GM12874 (cell line): ENCODE data around the gene PCCA.

Experiments
- CTCF ChIP-seq: IDR thresholded peaks from 2 replicates; pipeline ENCODE4 v1.5.1; 2011; ENCODE audit warnings: low read depth, mild to moderate bottlenecking, control low read depth, low read length, moderate library complexity; ENCODE audit not compliant: insufficient read depth

Gene PCCA

GRCh38 chr13:100273552-100273951, 184.7 kb downstream of the PCCA start:
- no peak for TF ChIP-seq CTCF

- TF ChIP-seq CTCF = no peak
These were observed 186.1 kb downstream of the PCCA start for GRCh38 chr13:100274942-100275506.

GRCh38 chr13:100275746-100276145, 186.9 kb downstream of the PCCA start:
- no peak for TF ChIP-seq CTCF

- no peak for TF ChIP-seq CTCF
These were observed 191.8 kb downstream of the PCCA start for GRCh38 chr13:100280681-100281080.

GRCh38 chr13:100290165-100290801, 201.4 kb downstream of the PCCA start:
- TF ChIP-seq CTCF = no peak

- no peak for TF ChIP-seq CTCF
These were observed 202.7 kb downstream of the PCCA start for GRCh38 chr13:100291624-100292023.

GRCh38 chr13:100297413-100297812, 208.5 kb downstream of the PCCA start:
- TF ChIP-seq CTCF = no peak
